Tibial artery (tissue), 4 donors: ENCODE measurements around the gene TMEM97.
A peak's percentile ranks its signal among the peaks of the same experiment; 100 is the strongest.

Source experiments
- DNase-seq, 2 donors: peaks; one replicate each; pipeline ENCODE4 v3.0.0-alpha.2; 2019
- H3K27ac ChIP-seq, 2 donors: fragments of 200-600 bp; sonication (generic) in 1 of 2; 1 replicate in 1 of 2; 2 replicates in 1 of 2; pipeline ENCODE4 v1.5.1; 2018 to 2019; ENCODE audit warnings: mild to moderate bottlenecking in 1 of 2
- H3K27me3 ChIP-seq, 2 donors: fragments of 200-600 bp; sonication (generic) in 1 of 2; one replicate each; pipeline versions ENCODE4 v1.5.1 to v1.6.0; 2016 to 2019
- H3K36me3 ChIP-seq, 3 donors: fragments of 200-600 bp; sonication (generic) in 2 of 3; one replicate each; pipeline ENCODE4 v1.5.1; 2016 to 2019; ENCODE audit warnings: mild to moderate bottlenecking in 2 of 3
- H3K4me1 ChIP-seq, 4 donors: fragments of 200-600 bp; sonication (generic) in 2 of 4; 1 replicate in 3 of 4; 2 replicates in 1 of 4; pipeline ENCODE4 v1.5.1; 2016 to 2019
- H3K4me3 ChIP-seq, 2 donors: fragments of 200-600 bp; sonication (generic) in 1 of 2; 1 replicate in 1 of 2; 2 replicates in 1 of 2; pipeline ENCODE4 v1.5.1; 2018 to 2019; ENCODE audit warnings: mild to moderate bottlenecking in 2 of 2
- H3K9me3 ChIP-seq, 3 donors: fragments of 200-600 bp; sonication (generic) in 1 of 3; one replicate each; pipeline ENCODE4 v1.5.1; 2016 to 2019
- CTCF ChIP-seq, 2 experiments: fragments of 200-600 bp in 1 of 2; fragments of 450-650 bp in 1 of 2; IDR thresholded peaks; one replicate each; pipeline ENCODE4 v1.5.1; 2017 to 2019; ENCODE audit warnings: antibody characterized with exemption in 2 of 2, mild to moderate bottlenecking in 1 of 2, moderate library complexity in 1 of 2
- intact Hi-C: fragments of 100-400 bp; cut with DNase I; formaldehyde crosslinking; loops from one replicate; pipeline ENCODE4 v1.15.0; 2023; ENCODE audit warnings: low total_unique reads

TMEM97 gene

GRCh38 chr17:28368915-28369683 is 50.1 kb downstream of the TMEM97 start:
- DNase-seq = no peak
- Histone ChIP-seq H3K4me3 (no peak overlapping the region), H3K36me3 (peaks cover 0 to 28% (median 7%) of the 10 kb centered on the region in 3 donors), H3K9me3 (no peaks in the 10 kb centered on the region), H3K27ac (no peak overlapping the region), H3K27me3 (no peaks in the 10 kb centered on the region), H3K4me1 (peaks cover 6 to 30% (median 23%) of the 10 kb centered on the region in 4 donors)
- intact Hi-C loops = no loop called here
- TF ChIP-seq CTCF (IDR thresholded peaks at IDR 0.05) = no peak

GRCh38 chr17:28369684-28370034 is 50.7 kb downstream of the TMEM97 start:
- peaks cover 0 to 23% (median 6%) of the 10 kb centered on the region in 3 donors for H3K36me3 ChIP-seq
- H3K4me1 ChIP-seq = peaks cover 6 to 30% (median 23%) of the 10 kb centered on the region in 4 donors
- H3K9me3 ChIP-seq = no peaks in the 10 kb centered on the region
- H3K27ac ChIP-seq = peak overlapping the region; percentile 72 to 77
- intact Hi-C loops = no loop called here
- no peak for DNase-seq
- no peak for TF ChIP-seq CTCF (IDR thresholded peaks at IDR 0.05)
- no peaks in the 10 kb centered on the region for H3K27me3 ChIP-seq
- H3K4me3 ChIP-seq = no peak overlapping the region

- H3K9me3 ChIP-seq = no peaks in the 10 kb centered on the region
- peaks cover 6 to 30% (median 23%) of the 10 kb centered on the region in 4 donors for H3K4me1 ChIP-seq
- peaks cover 0 to 17% (median 6%) of the 10 kb centered on the region in 3 donors for H3K36me3 ChIP-seq
- DNase-seq = peak in 1 of 2 donors; percentile 38
- intact Hi-C loops = no loop called here
- peak within 1 kb of the TSS; percentile 55 to 65 for H3K4me3 ChIP-seq
- no peaks in the 10 kb centered on the region for H3K27me3 ChIP-seq
- no peak for TF ChIP-seq CTCF (IDR thresholded peaks at IDR 0.05)
- H3K27ac ChIP-seq = peak within 1 kb of the TSS; percentile 72 to 77
These were observed 51.2 kb downstream of the TMEM97 start, which contains the start of gene VTN for GRCh38 chr17:28370035-28370743. Gene VTN, minus strand, starts transcription at chr17:28370307. Its CDS starts 104 bp downstream, at chr17:28370203.

- H3K36me3 ChIP-seq = peaks cover 0 to 13% (median 6%) of the 10 kb centered on the region in 3 donors
- no peaks in the 10 kb centered on the region for H3K9me3 ChIP-seq
- H3K27me3 ChIP-seq = no peaks in the 10 kb centered on the region
- TF ChIP-seq CTCF (IDR thresholded peaks at IDR 0.05) = no peak
- no peak for DNase-seq
- intact Hi-C loops = no loop called here
- H3K4me3 ChIP-seq = peak overlapping the region in 1 of 2 donors; percentile 65
- H3K4me1 ChIP-seq = peaks cover 6 to 30% (median 23%) of the 10 kb centered on the region in 4 donors
- H3K27ac ChIP-seq = peak overlapping the region; percentile 72 to 77
These were observed 51.7 kb downstream of the TMEM97 start for GRCh38 chr17:28370744-28371103.

GRCh38 chr17:28371245-28372202 is 52.5 kb downstream of the TMEM97 start, which contains the start of gene SARM1:
Gene SARM1, plus strand, starts transcription at chr17:28371694. Its CDS starts 339 bp downstream, at chr17:28372033.
- no peak for TF ChIP-seq CTCF (IDR thresholded peaks at IDR 0.05)
- Histone ChIP-seq H3K9me3 (no peaks in the 10 kb centered on the region), H3K4me1 (peaks cover 6 to 30% (median 23%) of the 10 kb centered on the region in 4 donors), H3K4me3 (peak within 1 kb of the TSS; percentile 55 to 65), H3K27ac (peak within 1 kb of the TSS; percentile 72 to 77), H3K27me3 (no peaks in the 10 kb centered on the region), H3K36me3 (peaks cover 0 to 8% (median 6%) of the 10 kb centered on the region in 3 donors)
- DNase-seq = peak; percentile 73 to 91
- intact Hi-C loops = no loop called here
